IPS DF 19.7 (cell line): ENCODE measurements around the gene MPP3.
"Not testable (repeated sequence)": the region's sequence is repeated elsewhere in the genome, so short reads cannot be mapped to it uniquely, and the experiment has no call there.

Source experiments
- DNase-seq: peaks from one replicate; pipeline ENCODE4 v3.0.0-alpha.2; 2013; ENCODE audit warnings: low read depth, low spot score

Gene MPP3

GRCh38 chr17:43832976-43833829 lies at the start of gene MPP3:
Gene MPP3 (minus strand): TSS chr17:43833146. CDS start chr17:43831906, 1,240 bp downstream.
- DNase-seq, result no peak

- no peak for DNase-seq
These were observed 49.0 kb upstream of the MPP3 start for GRCh38 chr17:43881758-43882505.

- DNase-seq, result no peak
These were observed 48.2 kb upstream of the MPP3 start for GRCh38 chr17:43881181-43881580.

- no peak for DNase-seq
These were observed 47.6 kb upstream of the MPP3 start for GRCh38 chr17:43880420-43880991.

- DNase-seq, result no peak
These were observed 46.9 kb upstream of the MPP3 start for GRCh38 chr17:43879723-43880419.

- no peak for DNase-seq
These were observed 45.6 kb upstream of the MPP3 start for GRCh38 chr17:43878260-43879175.

- no peak for DNase-seq
These were observed 44.7 kb upstream of the MPP3 start for GRCh38 chr17:43877451-43878155.

- DNase-seq, result no peak
These were observed 44.1 kb upstream of the MPP3 start for GRCh38 chr17:43877031-43877430.

- no peak for DNase-seq
These were observed 42.7 kb upstream of the MPP3 start for GRCh38 chr17:43875476-43876147.

- no peak for DNase-seq
These were observed 41.3 kb upstream of the MPP3 start for GRCh38 chr17:43874293-43874692.

GRCh38 chr17:43873815-43874214 lies 40.9 kb upstream of the MPP3 start:
- DNase-seq, result no peak

- DNase-seq, result no peak
These were observed 40.1 kb upstream of the MPP3 start for GRCh38 chr17:43873091-43873490.

- DNase-seq, result no peak
These were observed 39.2 kb upstream of the MPP3 start for GRCh38 chr17:43871946-43872690.

- not testable (repeated sequence) for DNase-seq
These were observed 36.1 kb upstream of the MPP3 start for GRCh38 chr17:43869031-43869430.

GRCh38 chr17:43868226-43868994 lies 35.5 kb upstream of the MPP3 start:
- DNase-seq, result no peak

GRCh38 chr17:43864161-43864984 lies 31.4 kb upstream of the MPP3 start:
- no peak for DNase-seq

GRCh38 chr17:43861960-43862359 lies 29.0 kb upstream of the MPP3 start:
- DNase-seq, result no peak
